Measurements from ENCODE around the gene ZNF772.
A peak's percentile ranks its signal among the peaks of the same experiment; 100 is the strongest.
"Not testable (repeated sequence)": the region's sequence is repeated elsewhere in the genome, so short reads cannot be mapped to it uniquely, and the experiment has no call there.

ZNF772 gene

DNA sequence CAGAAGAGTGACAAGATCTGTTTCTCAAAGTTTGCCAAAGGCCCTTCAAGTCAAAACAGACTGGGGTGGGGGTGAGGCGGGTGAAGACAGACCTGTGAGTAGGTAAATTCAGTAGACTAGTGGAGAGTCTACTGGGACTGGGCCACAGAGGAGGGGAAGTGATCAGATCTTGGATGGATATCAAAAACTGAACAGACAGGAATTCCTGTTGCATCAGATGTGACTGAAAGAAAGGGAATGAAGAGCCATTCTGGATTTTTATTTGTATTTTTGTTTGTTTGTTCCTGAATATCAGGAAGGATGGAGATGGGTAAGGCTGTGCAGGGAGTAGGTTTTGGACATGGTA lies 10.9 kb upstream of the ZNF772 start:
- not testable (repeated sequence) for H3K27ac ChIP-seq; DNase-seq; H3K27me3 ChIP-seq (ENCODE audit: insufficient read depth, low read depth, severe bottlenecking); H3K36me3 ChIP-seq; H3K9me3 ChIP-seq (ENCODE audit: severe bottlenecking); H3K4me3 ChIP-seq (ENCODE audit: low read depth, low read length)

GRCh38 chr19:57487477-57488298 lies 10.3 kb upstream of the ZNF772 start, which contains the start of gene ZNF419:
ZNF419 (plus strand) TSS chr19:57487750; CDS start chr19:57487951, 201 bp downstream.
- not testable (repeated sequence) for H3K36me3 ChIP-seq; H3K9me3 ChIP-seq (ENCODE audit: severe bottlenecking); H3K27me3 ChIP-seq (ENCODE audit: insufficient read depth, low read depth, severe bottlenecking)
- Histone ChIP-seq H3K27ac (peak within 1 kb of the TSS; percentile 66), H3K4me3 (ENCODE audit: low read depth, low read length) (peak within 1 kb of the TSS; percentile 90)
- peak; percentile 92 for DNase-seq

DNA sequence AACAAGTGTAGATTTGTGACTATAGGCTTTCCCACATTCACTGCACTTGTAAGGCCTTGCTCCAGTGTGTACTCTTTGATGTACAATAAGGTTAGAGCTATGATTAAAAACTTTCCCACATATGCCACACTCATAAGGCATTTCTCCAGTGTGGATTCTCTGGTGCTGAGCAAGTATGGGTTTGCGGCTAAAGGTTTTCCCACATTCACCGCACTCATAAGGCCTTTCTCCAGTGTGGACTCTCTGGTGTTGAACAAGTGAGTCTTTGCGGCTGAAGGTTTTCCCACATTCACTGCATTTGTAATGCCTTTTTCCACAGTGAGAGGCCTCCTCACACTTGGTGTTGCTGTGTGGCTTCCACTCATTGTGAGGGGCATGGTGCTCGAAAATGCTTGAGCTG lies 3.7 kb downstream of the ZNF772 start:
- Histone ChIP-seq H3K27ac (no peak overlapping the region), H3K9me3 (ENCODE audit: severe bottlenecking) (peaks cover 25% of the 10 kb centered on the region), H3K27me3 (ENCODE audit: insufficient read depth, low read depth, severe bottlenecking) (no peaks in the 10 kb centered on the region), H3K36me3 (peaks cover 58% of the 10 kb centered on the region), H3K4me3 (ENCODE audit: low read depth, low read length) (no peak overlapping the region)
- DNase-seq = no peak
- no peak for TF ChIP-seq CTCF (IDR thresholded peaks at IDR 0.05; ENCODE audit: low read depth, low read length)

- Histone ChIP-seq H3K27ac (no peak overlapping the region), H3K27me3 (ENCODE audit: insufficient read depth, low read depth, severe bottlenecking) (no peaks in the 10 kb centered on the region), H3K36me3 (peaks cover 16% of the 10 kb centered on the region), H3K9me3 (ENCODE audit: severe bottlenecking) (no peaks in the 10 kb centered on the region), H3K4me3 (ENCODE audit: low read depth, low read length) (no peak overlapping the region)
- DNase-seq = no peak
- no peak for TF ChIP-seq CTCF (IDR thresholded peaks at IDR 0.05; ENCODE audit: low read depth, low read length)
These were observed 10.9 kb downstream of the ZNF772 start for GRCh38 chr19:57466489-57466888.

DNA sequence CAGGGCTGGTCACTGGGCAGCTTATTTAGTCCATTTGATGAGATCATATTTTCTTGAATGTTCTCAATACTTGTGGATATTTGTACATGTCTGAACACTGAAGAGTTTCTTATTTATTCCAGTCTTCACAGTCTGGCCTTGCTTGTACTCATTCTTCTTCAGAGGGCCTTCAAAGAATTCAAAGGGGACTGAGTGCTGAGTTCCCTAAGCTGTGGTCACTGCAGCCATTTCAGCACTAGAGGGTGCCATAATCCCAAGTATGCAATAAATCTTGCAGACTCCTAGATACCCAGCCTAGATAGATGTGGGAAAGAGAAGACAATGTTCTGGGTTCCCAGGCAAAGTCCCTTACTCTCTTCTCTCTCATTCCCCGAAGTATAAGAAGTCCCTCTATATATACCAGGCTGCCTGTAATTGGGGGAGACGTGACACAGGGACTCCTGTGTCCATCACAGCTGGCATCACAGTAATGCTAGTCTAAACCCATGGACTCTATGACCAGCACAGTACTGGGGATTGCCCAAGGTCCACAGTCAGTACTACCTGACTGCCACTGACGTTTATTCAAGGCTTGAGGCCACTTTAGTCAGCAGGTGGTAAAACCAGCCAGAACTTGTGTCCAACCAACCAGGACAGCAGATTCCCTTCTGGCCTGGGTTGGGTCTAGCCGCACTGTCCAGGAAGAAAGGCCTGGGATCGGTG lies 11.5 kb downstream of the ZNF772 start:
- H3K4me3 ChIP-seq (ENCODE audit: low read depth, low read length) = no peak overlapping the region
- peaks cover 13% of the 10 kb centered on the region for H3K36me3 ChIP-seq
- peak; percentile 49 for DNase-seq
- no peak overlapping the region for H3K27ac ChIP-seq
- H3K9me3 ChIP-seq (ENCODE audit: severe bottlenecking) = no peaks in the 10 kb centered on the region
- H3K27me3 ChIP-seq (ENCODE audit: insufficient read depth, low read depth, severe bottlenecking) = no peaks in the 10 kb centered on the region
- TF ChIP-seq CTCF (IDR thresholded peaks at IDR 0.05; ENCODE audit: low read depth, low read length) = peak; percentile 61

DNA sequence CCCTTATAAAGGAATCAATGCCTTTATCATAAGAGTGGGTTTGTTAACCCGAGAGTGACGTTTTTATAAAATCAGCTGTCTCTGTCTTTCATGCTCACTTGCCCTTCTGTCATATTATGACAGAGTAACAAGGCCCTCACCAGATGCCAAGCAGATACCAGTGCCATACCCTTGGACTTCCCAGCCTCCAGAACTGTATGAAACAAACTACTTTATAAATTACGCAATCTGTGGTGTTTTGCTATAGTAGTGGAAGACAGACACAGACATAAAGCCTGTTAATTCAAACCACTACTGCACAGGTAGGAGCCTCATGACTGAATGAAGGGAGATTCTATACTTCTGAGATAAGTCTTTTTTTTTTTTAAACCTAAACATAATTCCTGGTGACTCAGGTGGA lies 25.1 kb downstream of the ZNF772 start:
- no peaks in the 10 kb centered on the region for H3K9me3 ChIP-seq (ENCODE audit: severe bottlenecking)
- no peak for TF ChIP-seq CTCF (IDR thresholded peaks at IDR 0.05; ENCODE audit: low read depth, low read length)
- H3K36me3 ChIP-seq = no peaks in the 10 kb centered on the region; the same call in none of the 2 replicates
- H3K27me3 ChIP-seq (ENCODE audit: insufficient read depth, low read depth, severe bottlenecking) = no peaks in the 10 kb centered on the region
- DNase-seq = no peak
- no peak overlapping the region for H3K4me3 ChIP-seq (ENCODE audit: low read depth, low read length)
- no peak overlapping the region for H3K27ac ChIP-seq
